Activated CD4-positive, CD25-positive, alpha-beta regulatory T cell treated with anti-CD3 and anti-CD28 coated beads, Interleukin-2, amount 50 U/mL, for 72 hours (primary cell): ENCODE measurements around the gene TARP.

Experiments
- DNase-seq: peaks from one replicate; pipeline ENCODE4 v3.0.0; 2021

TARP gene

GRCh38 chr7:38273286-38273995 is at the start of gene TARP:
Gene TARP (minus strand): TSS chr7:38273636.
- no peak for DNase-seq

GRCh38 chr7:38323156-38323555 is 49.7 kb upstream of the TARP start:
- DNase-seq = no peak

- no peak for DNase-seq
Measured at GRCh38 chr7:38322461-38322860, 49.0 kb upstream of the TARP start.

DNA sequence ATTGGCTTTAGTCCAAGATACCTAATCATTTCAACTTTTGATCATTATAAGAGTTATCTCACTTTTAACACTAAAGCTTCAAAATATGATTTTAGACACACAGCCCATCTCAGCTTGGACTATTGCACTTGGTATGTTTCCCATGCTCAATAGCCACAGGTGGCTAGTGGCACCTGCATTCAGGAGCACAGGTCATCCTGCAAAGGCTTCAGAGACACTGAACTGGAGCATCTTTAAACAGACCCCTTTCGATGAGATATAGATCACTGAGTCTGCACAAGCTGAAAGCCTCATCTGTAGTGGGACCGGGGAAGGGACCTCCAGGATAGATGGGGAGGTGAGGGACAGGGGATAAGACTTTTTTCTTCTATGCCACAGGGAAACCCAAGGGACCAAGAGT is 48.5 kb upstream of the TARP start:
- no peak for DNase-seq

GRCh38 chr7:38321515-38321944 is 48.1 kb upstream of the TARP start:
- no peak for DNase-seq

DNA sequence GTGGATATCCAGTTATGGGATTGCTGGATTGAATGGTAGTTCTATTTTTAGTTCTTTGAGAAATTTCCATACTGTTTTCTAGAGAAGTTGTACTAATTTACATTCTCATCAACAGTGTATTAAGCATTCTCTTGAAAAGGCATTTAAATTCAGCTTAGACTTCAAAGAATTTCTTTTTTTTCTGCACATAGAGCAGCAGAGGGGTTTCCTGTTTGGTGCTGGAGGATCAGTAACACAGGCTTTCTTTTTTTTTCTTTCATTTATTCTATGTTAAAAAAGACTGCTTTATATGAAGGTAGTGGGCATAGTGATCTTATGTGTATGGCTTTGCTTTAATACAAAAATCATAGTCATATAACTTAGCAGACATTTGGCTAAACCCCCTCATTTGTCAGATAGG is 47.6 kb upstream of the TARP start:
- DNase-seq = no peak

DNA sequence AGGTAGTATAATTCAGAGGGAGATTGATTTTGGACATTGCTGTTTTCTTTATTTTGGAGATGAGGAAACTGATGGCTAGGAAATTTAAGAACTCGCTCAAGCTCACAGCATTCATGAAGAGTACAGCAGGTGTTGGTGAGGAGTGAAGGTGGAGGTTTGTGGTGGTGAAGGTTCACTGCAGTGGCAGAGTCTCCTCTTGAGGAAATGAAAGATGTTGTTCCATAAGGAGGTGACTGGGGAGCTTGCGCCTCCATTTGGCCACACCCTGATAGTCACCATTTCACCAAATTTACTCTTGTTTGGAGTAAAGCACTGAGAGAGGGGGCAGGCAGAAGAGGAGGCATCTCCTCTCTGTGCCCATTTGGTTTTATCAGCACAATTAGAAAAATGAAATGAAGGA is 46.4 kb upstream of the TARP start:
- DNase-seq = no peak

GRCh38 chr7:38318803-38319416 is 45.5 kb upstream of the TARP start:
- no peak for DNase-seq

DNA sequence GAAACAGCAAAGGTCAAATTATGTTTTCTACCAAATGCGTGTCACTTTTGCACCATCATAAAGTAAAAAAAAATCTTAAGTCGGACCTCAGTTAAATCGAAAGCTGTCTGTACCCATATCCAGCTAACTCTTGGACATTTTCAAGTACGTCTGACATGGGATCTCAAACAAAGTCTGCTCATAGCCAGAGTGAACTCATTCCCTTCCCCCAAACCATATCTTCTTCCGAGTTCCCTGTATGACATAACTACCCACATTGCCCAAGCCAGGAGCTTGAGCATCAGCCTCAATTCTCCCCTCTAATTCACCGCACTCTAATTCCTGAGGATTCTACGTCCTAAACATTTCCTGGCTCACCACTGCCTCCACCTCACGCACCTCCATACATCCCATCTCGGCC is 44.8 kb upstream of the TARP start:
- DNase-seq = no peak

DNA sequence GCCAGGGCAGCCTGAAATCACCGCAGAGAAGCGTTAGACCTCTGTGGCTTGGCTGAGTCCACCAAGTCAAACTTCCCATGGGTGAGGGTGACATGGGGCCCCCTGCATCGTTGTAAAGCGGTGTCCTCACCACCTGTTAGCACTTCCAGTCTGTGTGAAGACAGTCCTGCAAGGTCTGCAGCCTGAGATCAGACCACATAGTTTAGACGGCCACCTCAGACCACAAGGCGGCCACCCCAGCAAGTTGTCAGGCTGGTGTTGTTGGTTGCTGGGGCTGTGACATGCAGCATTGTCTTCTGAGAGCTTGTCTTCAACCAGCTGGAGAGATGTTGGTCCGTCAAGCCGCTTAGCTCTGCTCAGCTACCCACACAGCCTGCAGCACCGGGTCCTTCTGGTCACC is 44.1 kb upstream of the TARP start:
- no peak for DNase-seq

DNA sequence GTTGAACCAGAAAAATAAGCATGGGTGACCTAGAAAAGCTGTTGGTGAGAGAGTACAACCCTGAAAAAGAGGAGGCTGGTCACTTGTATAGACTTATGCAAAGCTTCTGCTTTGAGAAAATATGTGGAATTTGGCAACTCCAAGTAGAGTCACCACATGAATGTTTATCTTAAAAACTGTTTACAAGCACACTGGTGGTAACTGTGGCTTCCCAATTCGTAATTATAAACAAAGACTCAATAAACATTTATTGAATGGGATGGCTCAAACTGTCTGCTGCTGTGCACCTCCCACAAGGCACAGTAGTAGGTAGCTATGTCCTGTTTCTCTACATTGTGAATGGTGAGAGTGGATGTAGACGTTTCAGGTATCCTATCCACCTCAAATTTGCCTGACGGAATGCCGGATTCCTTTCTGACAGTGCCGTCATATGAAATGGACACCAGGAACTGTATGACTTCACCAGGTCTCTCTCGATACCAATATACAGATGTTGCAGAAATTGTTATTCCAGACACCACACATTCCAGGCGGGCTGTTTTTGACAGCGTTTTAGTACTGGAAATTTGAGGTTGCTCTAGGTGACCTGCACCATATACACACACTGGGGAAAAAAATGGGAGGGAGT is 43.4 kb upstream of the TARP start:
- DNase-seq = no peak

- DNase-seq = no peak
Measured at GRCh38 chr7:38315410-38315809, 42.0 kb upstream of the TARP start.

DNA sequence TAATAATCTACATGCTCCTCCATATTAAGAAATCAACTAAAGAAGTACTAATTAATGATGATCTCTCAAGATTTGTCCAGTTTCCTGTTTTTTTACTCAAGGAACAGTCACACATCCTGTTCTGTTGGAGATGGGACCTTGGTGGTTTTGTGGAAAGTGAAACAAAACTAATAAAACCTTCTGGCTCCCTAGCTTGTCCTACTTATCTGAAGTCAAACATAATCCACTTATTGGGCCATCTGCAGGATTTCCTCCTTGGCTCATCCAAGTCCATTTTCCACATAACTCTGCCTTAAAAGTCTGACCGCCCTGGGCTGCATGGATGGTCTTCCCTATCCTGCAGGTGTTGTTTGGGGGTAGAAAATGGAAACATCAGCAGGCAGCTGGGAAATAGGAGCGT is 39.4 kb upstream of the TARP start:
- no peak for DNase-seq

GRCh38 chr7:38311329-38311937 is 38.0 kb upstream of the TARP start:
- DNase-seq = peak; percentile 33

DNA sequence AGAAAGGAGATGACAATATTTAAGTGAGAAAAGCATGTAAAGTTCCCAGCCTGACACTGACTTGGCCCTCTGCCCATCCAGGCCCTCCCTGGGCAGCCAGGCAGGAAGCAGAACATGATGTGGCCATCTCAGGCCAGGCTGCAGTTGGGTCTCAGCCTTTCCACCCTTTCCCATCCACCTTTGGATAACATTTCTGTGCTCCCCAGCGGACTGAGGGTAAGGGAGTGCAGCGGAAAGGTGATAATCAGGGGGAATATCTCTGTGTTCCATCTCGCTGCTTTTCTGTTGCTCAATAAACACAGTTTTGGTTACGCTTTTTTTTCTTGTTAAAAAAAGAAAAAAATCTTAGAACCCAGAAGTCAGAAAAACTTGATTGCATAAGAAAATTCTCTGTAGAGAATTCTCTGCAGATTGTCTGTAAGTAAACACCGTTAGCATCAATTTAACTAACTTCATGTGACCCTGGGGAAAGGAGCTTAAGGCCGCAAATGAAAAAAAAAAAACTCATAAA is 37.2 kb upstream of the TARP start:
- DNase-seq = no peak

GRCh38 chr7:38309555-38309954 is 36.1 kb upstream of the TARP start:
- no peak for DNase-seq

DNA sequence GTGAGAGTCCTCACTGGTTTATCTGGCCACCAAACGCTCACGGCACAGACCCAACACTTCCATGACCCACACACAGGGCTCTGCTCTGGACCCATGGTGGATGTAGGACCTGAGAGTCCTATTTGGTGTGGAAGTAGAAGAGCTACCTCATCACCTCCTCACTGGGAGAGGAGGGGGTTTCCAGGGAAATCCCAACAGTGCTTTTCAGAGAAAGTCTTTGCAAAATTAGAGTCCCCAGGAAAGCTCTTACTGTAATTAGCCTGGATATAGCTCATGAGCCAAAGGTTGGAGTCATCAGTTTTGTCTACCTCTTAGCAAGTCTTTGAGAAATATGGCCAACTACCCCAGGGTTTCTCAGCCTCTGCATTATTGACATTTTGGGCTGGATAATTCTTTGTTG is 34.7 kb upstream of the TARP start:
- no peak for DNase-seq

DNA sequence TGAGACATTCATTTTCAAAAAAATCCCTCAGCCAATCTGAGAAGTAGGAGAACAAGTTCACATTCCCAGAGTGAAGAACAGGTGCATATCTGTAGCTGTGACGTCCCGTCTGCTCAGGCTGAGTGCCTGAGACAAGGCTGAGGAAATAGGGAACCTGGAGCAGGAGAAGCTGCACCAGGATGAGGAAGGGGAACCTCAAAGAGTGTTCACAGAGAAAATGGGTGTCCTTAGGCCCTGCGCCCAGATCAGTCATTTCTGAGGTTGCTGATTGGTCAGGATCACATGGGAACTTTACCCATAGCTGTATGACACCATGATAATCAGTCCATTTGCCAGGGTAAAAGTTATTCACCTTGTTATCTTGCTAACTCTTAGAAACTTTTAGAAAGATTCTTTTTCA is 34.2 kb upstream of the TARP start:
- DNase-seq = no peak

- DNase-seq = no peak
Measured at GRCh38 chr7:38306914-38307313, 33.5 kb upstream of the TARP start.

- no peak for DNase-seq
Measured at GRCh38 chr7:38306171-38306570, 32.7 kb upstream of the TARP start.

DNA sequence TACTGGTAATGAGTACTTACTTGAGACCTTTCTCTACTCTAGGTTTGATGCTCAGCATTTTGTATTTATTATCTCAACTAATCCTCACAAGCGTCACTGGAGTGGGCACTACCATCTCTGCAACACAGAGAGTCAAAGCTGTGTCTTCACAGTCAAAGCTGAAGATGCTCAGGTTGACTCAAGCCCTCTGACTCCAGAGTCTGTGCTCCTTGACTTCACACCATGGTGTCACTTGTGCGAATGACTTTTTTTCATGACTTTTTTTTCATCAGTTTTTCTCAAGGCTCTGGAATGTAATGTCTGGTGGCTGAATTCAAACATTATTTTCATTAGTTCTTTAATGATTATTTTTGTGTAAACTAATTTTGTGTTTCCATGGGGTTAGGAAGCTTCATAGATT is 30.4 kb upstream of the TARP start:
- DNase-seq = no peak

- no peak for DNase-seq
Measured at GRCh38 chr7:38300175-38300574, 26.7 kb upstream of the TARP start.

DNA sequence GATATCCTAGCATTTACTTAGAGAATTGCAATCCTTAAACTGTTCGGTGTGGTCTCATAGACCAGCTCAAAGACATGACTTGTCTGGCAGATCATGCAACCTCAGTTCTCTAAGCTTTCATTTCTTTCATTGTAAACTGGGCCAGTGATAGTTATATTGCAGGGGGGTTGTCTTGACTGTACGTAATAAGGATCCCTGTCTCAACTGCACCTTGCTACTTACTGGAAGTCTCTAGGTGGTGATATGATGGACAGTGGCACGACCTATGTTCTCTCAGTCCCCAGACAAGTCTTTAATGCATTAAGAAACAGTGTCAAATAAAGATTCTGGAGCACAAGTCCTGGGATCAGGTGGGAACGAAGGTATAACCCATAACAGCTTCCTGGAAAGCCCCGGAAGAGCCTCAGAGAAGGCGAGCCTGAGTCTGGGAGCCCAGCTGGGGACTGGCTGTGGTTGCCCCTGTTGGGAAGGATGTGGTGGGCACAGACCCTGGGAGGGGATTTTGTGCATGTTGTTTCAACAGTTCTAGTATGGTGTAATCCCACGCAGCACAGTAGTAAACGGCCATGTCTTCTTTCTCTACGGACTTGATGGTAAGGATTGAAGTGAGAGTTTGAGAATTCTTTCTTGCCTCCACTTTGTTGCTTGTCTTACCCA is 26.0 kb upstream of the TARP start:
- no peak for DNase-seq
